ENCODE data around the gene ROBO4.

The ROBO4 gene

DNA sequence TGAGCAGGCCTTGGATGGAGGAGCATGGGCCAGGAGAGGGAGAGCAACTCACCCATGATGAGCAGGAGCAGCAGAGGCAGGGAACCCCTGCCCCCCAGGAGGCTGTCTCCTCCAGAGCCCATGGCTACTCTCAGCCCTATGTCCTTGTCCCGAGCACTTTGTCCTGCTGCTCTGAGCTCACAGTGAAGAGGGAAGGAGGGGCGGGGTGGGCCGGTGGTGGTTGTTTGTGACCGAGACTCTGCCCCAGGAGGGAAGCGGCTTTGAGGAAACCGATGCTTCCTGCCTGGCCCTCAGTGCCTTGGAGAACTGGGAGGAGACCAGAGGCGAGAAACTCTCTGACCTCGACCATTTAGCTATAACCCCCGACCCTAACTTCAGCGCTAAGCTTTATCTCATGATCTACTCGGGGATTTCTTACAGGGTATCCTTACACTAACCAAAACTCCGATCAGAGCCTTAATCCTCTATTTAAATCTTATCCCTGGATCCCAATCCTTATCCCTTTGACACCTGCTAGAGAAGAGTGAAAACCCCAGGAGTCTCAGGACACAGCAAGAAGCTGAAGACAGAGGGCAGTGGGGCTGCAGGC lies at the start of gene ROBO4:
ROBO4 (minus strand) TSS at position 192 of the 589 bp plus-strand sequence; CDS start at position 122, 70 bp downstream.
- DNase-seq (ENCODE audit: low read depth), result no peak

DNA sequence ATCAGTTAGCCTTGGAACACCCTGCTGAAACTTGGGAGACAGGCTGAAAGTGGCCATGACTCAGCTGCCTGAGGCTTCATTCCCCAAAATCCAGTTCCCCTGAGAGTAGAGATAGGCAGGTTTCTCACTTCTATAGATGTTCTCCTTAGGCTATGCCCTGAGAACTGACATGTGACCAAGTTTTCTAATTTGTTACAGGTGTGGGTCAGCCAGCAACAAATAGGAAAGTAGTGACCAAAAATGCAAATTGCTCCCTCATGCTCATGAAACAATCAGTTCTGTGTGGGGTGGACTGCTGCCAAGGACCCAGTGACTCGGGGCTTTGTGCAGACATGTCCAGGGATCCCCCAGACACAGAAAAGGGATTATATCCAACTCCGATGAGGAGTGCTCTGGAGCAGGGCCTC lies 49.1 kb upstream of the ROBO4 start:
- peak; percentile 6 for DNase-seq (ENCODE audit: low read depth)

DNA sequence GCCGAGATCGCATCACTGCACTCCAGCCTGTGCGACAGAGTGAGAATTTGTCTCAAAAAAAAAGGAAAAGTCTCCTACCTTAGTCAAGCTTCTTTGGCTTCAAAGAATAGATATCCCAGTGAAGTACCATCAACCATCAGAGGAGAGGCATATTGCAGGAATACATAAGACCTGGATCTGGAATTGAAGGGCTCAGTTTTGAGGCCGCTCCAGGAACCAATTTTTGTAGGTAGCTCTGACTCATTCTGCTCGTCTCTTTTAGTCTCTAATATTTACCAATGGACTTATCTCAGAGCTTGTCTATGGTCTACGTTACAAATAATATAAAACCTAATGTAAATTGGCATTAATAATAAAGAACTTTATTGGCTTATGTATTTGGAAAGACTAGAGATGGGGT lies 48.2 kb upstream of the ROBO4 start:
- DNase-seq (ENCODE audit: low read depth), result no peak

DNA sequence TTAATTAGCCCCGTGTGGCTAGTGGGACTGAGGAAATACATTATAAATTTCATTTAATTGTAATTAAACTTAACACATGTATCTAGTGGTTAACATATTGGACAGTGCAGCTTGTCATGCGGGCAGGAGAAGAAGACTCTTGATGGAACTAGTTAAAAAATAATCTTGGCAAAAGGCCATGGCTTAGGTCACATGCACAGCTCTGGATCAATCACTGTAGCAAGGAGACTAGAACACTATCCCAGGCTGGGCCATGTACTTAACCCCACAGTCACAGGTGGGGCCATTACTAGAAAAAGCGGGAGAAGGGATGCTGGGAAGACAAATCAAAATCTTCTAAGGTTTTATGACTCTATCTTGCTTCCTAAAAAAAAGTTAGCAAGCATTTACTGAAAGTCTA lies 46.9 kb upstream of the ROBO4 start:
- no peak for DNase-seq (ENCODE audit: low read depth)

DNA sequence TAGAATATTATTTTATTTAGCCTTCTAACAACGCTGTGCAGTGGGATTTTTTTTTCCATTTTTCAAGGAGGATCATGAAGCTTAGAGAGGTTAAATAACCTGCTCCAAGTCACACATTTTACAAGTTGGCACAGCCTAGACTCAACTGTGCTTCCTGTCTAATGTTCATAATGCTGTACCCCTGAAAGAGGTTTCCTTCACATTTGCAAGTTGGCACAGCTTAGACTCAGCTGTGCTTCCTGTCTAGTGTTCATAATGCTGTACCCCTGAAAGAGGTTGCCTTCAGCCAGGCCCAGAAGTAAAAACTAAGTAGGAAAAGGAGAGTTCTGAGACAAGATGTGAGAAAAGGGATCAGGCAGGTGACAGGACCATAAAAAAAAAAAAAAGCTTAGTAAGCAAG lies 46.1 kb upstream of the ROBO4 start:
- DNase-seq (ENCODE audit: low read depth), result no peak

DNA sequence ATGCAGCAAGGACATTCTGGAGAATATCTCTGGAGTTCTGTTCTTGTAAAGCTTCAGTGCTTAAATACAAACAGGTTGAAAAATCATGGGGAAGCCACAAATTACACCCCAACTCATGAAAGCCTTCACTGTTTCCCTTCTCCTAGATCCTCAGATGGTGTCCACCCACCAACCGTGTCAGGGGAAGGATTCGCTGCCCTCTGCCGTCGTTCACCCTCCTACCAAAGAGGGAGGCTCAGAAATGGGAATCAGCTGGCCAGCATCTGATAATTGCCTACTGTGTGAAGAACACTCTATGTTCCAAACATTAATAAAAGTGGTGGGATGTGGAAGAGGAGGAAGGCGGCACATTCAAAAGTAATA lies 45.6 kb upstream of the ROBO4 start:
- DNase-seq (ENCODE audit: low read depth), result no peak

DNA sequence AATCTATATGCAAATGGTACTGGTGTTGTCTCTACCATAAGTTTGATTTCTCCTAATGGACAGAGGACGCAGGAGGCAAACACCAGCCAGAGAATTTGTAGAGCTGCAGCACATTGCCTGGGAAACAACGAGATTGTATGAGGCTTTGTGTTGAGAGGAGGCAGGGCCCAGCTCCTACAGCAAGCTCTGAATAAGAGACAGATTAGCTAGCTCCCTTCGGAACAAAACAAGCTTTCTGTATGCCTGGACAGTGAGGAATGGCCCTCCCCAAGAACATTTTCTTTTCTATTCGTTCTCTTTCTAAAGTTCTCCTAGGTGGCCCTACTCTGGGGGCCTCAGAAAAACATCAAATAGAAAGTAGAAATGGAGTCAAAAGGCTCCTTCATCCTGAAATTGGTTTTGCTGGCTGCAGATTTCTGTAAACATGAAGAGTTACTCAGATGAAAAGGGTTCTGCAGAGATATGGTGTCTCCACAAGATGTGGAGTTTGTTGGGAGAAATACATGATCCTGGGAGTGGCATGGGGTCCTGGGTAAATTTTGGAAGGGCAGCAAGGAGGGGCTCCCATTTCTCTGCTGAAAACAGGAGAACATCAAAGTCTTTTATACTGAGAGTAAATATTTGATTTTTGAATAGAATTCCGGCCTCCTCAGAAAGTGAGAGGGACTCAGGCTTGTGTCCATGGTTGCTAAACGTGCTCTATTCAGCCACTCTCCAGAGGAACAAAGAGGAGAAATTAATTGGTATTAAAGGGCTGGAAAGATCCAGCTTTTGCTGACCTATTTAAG lies 45.0 kb upstream of the ROBO4 start:
- no peak for DNase-seq (ENCODE audit: low read depth)

DNA sequence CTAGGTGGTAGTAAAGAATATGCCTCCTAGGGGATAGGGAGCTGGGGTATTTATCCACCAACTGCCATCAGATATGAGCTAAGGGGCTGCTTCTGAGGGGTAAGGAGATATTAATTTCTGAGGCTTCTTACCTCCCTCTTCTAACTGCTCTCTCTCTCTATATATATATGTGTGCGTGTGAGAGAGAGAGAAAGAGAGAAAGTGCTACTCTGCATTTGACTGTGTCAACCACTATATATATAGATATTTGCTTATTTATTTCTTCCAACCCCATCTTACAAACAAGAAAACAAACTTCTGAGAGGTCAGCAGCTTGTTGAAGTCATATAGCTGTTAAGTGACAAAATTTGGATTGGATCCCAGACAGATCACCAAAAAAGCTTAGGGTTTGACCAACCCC lies 44.0 kb upstream of the ROBO4 start:
- DNase-seq (ENCODE audit: low read depth), result no peak

DNA sequence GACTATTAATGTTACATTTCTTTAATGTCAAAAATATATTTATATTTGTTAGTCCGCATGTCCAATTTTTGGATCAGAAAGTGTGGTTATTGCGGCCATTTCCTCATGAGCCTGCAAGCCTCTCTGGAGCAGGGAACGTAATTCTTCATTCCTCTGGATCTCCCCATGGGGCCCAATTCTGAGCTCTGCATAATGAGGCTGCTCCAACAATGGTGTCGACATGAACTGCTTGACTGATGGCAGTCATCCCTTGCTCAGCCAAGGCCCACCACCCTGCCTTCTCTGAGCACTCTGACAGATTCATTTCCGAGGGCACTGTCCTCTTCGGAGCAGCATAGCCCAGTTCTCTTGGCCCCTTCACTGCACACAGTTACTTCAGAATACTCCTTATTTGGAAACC lies 41.3 kb upstream of the ROBO4 start:
- no peak for DNase-seq (ENCODE audit: low read depth)

DNA sequence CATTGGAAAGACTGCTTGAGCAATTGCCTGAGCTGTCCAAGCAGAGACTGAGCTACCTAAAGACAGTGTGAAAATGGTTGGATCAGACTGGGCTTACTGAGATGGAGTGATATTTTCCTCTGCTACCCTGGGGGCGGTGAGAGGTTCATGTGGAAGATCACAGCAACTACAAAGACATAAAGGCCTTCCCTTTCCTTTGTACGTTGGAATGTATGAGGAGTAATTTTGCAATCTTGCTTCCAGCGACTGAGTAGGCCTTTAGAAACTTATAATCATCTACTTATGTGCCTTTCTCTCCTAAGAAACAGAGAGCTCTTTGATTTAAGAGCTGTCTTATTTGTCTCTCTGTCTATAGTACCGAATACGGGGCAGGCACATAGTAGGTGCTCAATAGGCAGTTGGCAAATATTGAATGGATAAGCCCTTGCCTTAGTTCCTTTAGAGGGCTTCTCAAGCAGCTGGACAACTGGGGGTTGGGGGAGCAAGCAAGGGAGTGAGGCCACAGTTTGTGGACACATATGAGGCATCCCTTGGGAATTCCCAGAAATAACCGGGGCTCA lies 40.6 kb upstream of the ROBO4 start:
- no peak for DNase-seq (ENCODE audit: low read depth)

DNA sequence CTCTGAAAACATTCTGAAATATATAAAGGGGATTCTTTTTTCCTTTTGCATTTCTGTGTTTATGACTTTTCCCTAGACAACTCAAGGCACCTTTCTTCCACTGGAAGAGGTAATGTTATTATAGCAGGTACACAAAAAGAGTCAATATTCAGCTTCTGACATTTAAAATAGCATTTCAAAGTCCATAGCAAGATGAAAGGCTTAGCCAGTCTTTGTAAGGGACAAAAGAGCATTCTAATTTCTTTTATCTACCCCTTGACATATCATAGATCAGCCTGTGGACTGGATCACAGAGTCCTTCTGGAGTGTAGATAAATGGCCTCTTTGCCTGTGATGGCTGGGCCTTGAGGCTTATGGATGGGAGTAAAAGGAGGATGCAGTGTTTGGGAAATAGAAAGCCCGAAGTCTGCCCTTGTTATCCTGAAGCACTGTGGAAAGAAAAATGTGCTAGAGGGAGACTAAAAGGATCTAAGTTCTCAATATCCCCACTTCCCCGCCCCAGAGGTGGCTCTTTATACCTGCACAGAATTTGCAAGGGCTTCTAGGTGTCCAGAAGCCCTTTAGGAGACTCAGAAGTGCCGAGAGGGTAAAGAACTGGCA lies 39.8 kb upstream of the ROBO4 start:
- no peak for DNase-seq (ENCODE audit: low read depth)

DNA sequence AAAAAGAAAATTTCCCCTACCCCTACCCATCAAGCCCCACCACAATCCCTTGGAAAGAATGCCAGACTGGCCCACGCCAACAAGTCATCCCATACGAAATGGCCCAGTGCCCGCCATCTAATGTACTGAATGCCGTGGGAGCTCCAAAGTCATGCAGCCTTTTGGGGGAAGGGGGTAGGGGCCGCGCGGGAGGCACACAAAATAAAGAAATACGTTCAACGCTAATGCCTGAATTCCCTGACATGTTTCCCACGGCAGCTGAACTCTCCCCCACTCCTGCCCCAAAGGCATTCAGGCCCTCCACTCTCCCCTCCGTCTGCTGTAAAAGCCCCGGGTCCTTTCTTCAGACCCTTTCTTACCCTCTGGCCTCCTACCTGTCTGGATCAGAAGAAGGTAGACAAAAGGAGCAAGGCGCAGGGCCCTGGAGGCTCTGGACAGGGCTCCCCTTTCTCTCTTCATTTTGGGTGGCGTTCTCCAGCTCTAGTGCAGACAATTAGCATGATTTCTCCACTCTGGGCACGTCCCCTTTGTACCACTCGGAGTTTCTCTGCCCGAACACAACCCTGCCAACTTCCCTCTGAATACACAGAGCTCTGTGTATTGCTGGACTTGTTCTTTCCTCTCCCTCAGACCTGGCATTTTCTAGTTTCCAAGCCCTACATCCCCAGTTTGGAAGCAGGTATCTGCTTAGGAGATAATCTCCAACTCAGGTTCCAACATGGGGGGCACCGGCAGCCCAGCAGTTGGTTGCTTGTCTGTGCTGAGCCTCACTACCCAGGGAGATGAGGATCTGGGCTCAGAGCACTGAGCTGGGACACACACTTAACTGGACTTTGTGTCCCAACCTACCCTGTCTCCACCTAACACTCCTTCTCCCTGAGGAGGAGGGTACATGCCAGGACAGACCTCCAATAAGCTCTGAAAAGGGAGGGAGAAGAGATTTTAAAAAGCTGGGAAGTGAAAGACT lies 38.2 kb upstream of the ROBO4 start, which contains the start of gene HEPACAM:
HEPACAM (minus strand) TSS at position 500 of the 967 bp plus-strand sequence; CDS start at position 459, 41 bp downstream.
- no peak for DNase-seq (ENCODE audit: low read depth)

DNA sequence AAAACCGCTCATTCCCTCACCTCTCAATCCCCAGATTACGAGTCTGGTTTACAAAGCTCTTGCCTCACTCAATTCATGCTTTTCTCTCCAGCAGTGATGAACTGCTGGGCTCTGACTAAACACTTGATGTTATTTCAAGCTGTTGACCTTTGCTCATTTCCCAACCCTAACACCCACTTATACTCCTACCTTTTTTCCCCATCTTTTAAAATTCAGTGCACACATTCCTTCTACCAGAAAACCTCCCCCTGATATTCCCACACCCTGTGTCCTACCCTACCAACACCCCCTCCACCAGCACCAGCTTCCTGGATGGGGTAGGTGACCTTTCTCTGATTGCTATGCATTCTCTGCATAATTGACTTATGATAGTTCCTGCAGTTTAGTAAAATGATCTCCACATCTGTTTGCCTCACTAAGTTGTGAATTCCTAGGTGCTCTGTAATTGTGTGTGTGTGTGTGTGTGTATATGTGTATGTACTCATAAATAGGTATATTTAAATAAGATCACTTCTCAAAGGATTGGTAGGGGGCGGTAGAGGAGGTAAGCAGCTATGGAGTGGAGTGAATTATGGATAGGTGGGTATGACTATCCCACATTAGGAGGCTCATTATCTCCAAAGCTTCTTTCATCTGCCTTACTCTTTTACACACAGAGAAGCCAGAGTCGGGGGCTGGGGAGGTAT lies 37.3 kb upstream of the ROBO4 start:
- DNase-seq (ENCODE audit: low read depth), result peak; percentile 43

DNA sequence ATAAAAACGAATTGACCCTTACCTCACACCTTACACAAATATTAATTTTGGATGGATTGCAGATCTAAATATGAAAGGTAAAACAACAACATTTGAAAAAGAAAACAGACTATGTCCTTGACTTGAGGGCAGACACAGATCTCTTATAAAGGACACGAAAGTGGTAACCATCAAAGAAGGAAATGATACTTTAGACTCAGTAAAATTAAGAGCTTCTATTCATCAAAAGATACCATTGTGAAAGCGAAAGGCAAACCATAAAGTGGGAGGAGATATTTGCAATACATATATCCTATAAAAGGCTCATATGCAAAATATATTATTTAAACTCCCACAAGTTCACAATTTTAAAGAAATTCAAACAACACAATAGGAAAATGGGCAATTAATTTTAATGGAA lies 33.1 kb upstream of the ROBO4 start:
- DNase-seq (ENCODE audit: low read depth), result no peak

DNA sequence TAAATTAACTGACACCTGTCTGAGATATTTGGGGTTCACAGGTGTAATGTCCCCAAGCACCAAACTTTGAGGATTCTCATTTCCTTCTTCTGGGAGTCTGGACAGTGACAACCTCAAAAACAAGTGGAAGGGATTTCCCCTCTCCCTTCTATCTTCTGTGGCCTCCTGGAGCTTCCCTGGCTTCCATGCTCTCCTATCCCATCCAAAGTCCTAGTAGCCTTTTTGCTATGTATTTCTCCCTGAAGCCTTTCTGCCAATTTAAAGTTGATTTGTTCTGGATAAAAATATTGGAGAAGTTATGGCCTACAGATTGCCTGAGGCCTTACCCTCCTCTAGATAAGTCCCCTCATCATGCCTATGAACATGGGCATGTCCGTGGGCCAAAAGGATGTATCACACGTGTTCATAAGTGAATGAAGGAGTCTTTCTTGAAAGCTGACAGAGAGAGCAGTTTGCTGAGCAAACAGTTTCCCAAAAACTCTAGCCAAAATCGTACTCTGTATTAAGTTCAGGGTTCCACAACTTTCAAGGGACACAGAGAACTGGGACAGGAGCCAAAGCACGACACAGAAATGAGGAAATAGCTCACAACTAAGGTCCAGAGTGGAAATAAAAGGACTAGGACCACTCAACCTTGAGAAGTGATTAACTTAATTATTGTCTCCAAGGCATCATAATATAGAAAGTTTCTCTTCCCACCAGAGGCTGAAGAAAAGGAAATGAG lies 31.4 kb upstream of the ROBO4 start:
- DNase-seq (ENCODE audit: low read depth), result no peak

DNA sequence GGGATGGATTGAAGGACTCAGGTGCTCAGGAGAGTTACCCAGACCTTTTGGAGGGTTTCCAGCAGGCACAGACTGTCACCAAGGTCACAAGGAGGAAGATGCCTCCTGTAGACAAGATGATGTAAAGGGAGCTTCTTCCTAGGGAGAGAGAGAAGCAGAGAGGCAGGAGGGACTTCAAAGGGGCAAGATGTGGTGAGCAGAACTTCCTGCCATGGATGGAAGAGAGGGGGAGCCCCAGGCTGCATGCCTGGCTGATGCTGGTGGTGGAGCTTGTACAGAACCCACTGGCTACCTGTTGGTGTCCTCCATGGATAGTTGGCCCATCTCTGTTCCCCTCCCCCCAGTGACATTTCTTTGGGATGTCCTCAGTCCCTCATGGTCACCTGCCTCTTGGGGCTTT lies 25.6 kb upstream of the ROBO4 start:
- DNase-seq (ENCODE audit: low read depth), result no peak

DNA sequence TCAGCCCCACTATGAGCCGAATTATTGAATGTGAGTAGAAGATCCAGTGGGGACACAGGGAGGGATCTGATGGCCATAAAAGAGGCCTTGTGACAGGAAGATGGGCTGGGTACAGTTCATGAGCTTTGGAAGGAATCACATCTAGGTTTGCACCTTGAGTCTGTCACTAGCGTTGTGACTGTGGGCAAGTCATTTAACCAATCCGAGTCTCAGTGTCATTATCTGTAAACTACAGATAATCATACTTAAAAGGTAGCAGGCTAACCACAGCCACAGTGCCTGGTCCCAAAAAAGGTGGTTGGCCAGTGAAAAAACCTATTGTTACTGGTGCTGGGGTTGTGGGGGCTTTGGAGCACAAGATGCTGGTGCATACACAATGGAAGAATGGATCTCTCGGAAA lies 25.2 kb upstream of the ROBO4 start:
- DNase-seq (ENCODE audit: low read depth), result no peak

DNA sequence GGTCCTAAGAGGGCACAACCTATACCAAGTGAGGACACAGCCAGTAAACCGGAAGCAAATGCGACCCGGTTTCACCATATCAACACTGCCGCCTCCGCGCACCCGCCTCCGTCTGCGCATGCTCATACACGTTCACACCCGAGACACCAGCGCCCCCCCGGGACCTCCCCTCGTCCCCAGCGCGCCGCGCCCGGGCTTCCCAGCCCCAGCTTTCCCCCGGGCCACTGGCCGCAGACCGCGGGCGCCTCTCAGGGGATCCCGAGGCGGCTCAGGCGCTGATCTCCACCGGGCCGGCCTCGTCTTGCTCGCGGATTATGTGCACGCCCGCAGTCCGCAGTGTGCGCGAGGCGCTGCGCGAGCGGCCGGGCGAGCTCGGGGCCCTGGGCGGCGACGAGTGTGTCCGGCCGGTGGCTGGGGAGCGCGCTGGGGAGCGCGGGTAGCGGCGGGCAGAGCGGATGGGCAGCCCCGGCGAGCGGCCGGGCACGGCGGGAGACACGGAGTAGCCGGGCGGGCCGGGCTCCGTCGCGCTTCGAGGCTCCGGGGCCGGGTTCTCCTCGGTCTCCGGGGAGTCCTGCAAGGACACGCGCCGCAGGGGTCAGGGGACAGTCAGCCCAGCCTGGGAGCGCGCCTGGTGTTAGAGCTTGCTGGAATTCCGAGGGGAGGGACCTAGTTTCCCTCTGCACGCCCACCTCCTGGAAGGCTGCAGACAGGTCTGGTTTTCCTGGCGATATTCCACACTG lies 23.4 kb upstream of the ROBO4 start:
- peak; percentile 34 for DNase-seq (ENCODE audit: low read depth)

DNA sequence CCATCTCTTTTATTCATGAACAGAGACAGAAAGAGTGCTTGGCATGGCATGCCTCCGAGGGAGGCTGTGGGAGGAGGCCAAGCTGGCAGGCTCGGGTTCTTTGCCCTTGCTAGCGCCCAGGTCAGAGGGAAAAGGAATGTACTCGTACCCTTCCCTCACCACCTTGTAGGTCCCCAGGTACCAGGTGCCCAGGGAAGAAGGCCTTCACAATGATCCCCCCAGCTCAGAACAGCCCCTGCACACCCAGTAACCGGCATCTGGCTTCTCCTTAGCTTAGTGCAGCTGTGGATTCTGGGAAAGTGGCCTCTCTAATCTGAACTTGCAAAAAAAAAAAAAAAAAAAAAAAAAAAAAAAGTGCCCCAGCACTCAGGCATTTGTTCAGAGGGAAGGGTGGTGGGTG lies 22.7 kb upstream of the ROBO4 start:
- DNase-seq (ENCODE audit: low read depth), result no peak

DNA sequence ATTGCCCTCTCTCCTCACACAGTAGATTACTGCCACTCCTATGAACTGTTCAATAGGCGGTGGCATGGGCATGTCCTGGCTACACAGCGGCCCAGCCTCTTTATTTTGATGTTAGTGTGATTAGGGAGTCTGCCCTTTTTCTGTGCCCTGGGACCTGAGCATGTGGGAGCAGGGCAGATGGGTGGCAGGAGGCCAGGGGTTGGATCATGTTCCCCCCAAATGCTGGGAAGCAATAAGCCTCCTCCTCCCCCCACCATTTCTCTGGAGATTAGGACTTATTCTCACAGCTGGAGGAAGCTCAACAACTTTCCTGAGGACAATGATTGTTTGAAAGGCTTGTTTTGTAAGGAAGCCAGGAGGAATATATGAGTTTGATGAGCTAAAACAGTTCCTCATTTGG lies 22.2 kb upstream of the ROBO4 start:
- DNase-seq (ENCODE audit: low read depth), result no peak

All from fibroblast of the conjunctiva (primary cell).